NB4 (cell line): ENCODE measurements around the gene RAB11FIP2.

Experiments used
- POLR2A ChIP-seq: IDR thresholded peaks from 2 replicates; pipeline ENCODE4 v1.6.1; 2011; ENCODE audit warnings: mild to moderate bottlenecking; ENCODE audit not compliant: insufficient read length; ENCODE audit errors: extremely low read depth
- TF ChIP-seq, protein P1 (sequence below): IDR thresholded peaks from one replicate; pipeline ENCODE4 v1.5.1; 2012; ENCODE audit warnings: low read depth, low read length
- TF ChIP-seq, protein P2 (sequence below): IDR thresholded peaks from 2 replicates; pipeline ENCODE4 v1.6.1; 2011; ENCODE audit warnings: low read depth, low read length

DNA sequence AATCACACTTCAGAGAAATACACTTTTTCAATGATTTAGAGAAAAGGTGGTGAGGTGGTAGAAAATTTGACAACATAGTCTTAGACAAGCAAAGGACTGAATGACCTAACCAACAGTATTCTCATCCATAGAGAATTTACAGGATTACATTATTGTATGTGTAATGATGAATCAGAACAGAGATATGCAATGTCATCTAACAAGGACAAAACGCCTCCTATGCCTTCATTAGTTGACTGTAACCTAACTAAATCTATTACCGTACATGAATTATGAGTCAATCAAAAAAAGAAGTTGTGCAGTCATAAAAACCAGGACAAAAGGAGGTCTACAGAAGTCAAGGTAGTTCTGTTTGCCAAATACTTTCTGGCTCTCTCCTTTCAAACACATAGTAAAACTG is 66.5 kb downstream of the RAB11FIP2 start:
- TF ChIP-seq, protein P1, sequence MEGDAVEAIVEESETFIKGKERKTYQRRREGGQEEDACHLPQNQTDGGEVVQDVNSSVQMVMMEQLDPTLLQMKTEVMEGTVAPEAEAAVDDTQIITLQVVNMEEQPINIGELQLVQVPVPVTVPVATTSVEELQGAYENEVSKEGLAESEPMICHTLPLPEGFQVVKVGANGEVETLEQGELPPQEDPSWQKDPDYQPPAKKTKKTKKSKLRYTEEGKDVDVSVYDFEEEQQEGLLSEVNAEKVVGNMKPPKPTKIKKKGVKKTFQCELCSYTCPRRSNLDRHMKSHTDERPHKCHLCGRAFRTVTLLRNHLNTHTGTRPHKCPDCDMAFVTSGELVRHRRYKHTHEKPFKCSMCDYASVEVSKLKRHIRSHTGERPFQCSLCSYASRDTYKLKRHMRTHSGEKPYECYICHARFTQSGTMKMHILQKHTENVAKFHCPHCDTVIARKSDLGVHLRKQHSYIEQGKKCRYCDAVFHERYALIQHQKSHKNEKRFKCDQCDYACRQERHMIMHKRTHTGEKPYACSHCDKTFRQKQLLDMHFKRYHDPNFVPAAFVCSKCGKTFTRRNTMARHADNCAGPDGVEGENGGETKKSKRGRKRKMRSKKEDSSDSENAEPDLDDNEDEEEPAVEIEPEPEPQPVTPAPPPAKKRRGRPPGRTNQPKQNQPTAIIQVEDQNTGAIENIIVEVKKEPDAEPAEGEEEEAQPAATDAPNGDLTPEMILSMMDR, result no peak
- TF ChIP-seq, protein P2, sequence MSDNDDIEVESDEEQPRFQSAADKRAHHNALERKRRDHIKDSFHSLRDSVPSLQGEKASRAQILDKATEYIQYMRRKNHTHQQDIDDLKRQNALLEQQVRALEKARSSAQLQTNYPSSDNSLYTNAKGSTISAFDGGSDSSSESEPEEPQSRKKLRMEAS, result no peak
- no peak for TF ChIP-seq POLR2A
